SK-N-SH (cell line): ENCODE measurements around the gene C3orf20. TPM values are rescaled to one million over a fixed set of nuclear protein-coding genes. Genes with fewer than 3 reads are reported as not detected.

ENCODE experiments used
- CHD2 ChIP-seq: fragments of 150-350 bp; IDR thresholded peaks from 2 replicates; pipeline ENCODE4 v1.6.1; 2018; ENCODE audit warnings: low read length; ENCODE audit not compliant: partially characterized antibody
- ELF1 ChIP-seq: IDR thresholded peaks from 2 replicates; pipeline ENCODE4 v1.4.0; 2012
- FOSL2 ChIP-seq: IDR thresholded peaks from 2 replicates; pipeline ENCODE4 v1.4.0; 2012; ENCODE audit warnings: low read depth, mild to moderate bottlenecking, moderate library complexity, borderline replicate concordance
- FOXJ3 ChIP-seq: sonication (generic); formaldehyde crosslinking; IDR thresholded peaks from 2 replicates; pipeline ENCODE4 v1.5.1; 2020; ENCODE audit warnings: mild to moderate bottlenecking, missing genetic modification reagents
- FOXM1 ChIP-seq: IDR thresholded peaks from 2 replicates; pipeline ENCODE4 v1.4.0; 2012; ENCODE audit warnings: low read depth, mild to moderate bottlenecking
- GATA2 ChIP-seq: sonication (generic); formaldehyde crosslinking; IDR thresholded peaks from 2 replicates; pipeline ENCODE4 v1.5.0; 2020; ENCODE audit warnings: mild to moderate bottlenecking, missing genetic modification reagents
- MXI1 ChIP-seq: IDR thresholded peaks from 2 replicates; pipeline ENCODE4 v1.6.1; 2012; ENCODE audit warnings: mild to moderate bottlenecking, low read depth, low read length, improper control_type of control experiment
- NFIC ChIP-seq: IDR thresholded peaks from 2 replicates; pipeline ENCODE4 v1.4.0; 2012; ENCODE audit warnings: borderline replicate concordance
- NRF1 ChIP-seq: IDR thresholded peaks from 2 replicates; pipeline ENCODE4 v1.6.1; 2012; ENCODE audit warnings: low read depth, mild to moderate bottlenecking, low read length
- POLR2AphosphoS5 ChIP-seq: IDR thresholded peaks from 2 replicates; pipeline ENCODE4 v1.6.1; 2012; ENCODE audit warnings: low read depth, low read length
- RAD21 ChIP-seq: IDR thresholded peaks from 2 replicates; pipeline ENCODE4 v1.6.1; 2012; ENCODE audit warnings: mild to moderate bottlenecking, low read length
- RCOR1 ChIP-seq: fragments of 150-350 bp; IDR thresholded peaks from 2 replicates; pipeline ENCODE4 v1.6.1; 2017; ENCODE audit warnings: antibody characterized with exemption, low read length
- RFX5 ChIP-seq: IDR thresholded peaks from 2 replicates; pipeline ENCODE4 v1.6.1; 2012; ENCODE audit warnings: mild to moderate bottlenecking, improper control_type of control experiment, low read length
- TEAD4 ChIP-seq: IDR thresholded peaks from 2 replicates; pipeline ENCODE4 v1.4.0; 2012; ENCODE audit warnings: mild to moderate bottlenecking, borderline replicate concordance; ENCODE audit not compliant: insufficient read depth
- polyA plus RNA-seq, 3 experiments: library from polyadenylated mRNA; depleted of rRNA; stranded (reverse); fragments of >200 nt; gene quantifications; 2 replicates each; pipeline ENCODE4 v1.2.3, GENCODE V29; 2012
- TF ChIP-seq, protein P1 (sequence below): fragments of 150-350 bp; IDR thresholded peaks from 2 replicates; pipeline ENCODE4 v1.6.1; 2017; ENCODE audit warnings: antibody characterized with exemption, low read length, low read depth, borderline replicate concordance
- TF ChIP-seq, protein P2 (sequence below): IDR thresholded peaks from 2 replicates; pipeline ENCODE4 v1.4.0; 2012; ENCODE audit warnings: low read depth, borderline replicate concordance
- TF ChIP-seq, protein P3 (sequence below): IDR thresholded peaks from 2 replicates; pipeline ENCODE4; 2012
- TF ChIP-seq, protein P4 (sequence below): IDR thresholded peaks from 2 replicates; pipeline ENCODE4 v1.4.0; 2012; ENCODE audit warnings: low read depth
- TF ChIP-seq, protein P5 (sequence below): fragments of 200-600 bp; sonication (generic); IDR thresholded peaks from 2 replicates; pipeline ENCODE4 v1.6.1; 2017; ENCODE audit warnings: antibody characterized with exemption, mild to moderate bottlenecking, moderate library complexity
- TF ChIP-seq, protein P6 (sequence below): fragments of 150-350 bp; IDR thresholded peaks from 2 replicates; pipeline ENCODE4 v1.6.1; 2016; ENCODE audit warnings: mild to moderate bottlenecking, low read depth, low read length

C3orf20 gene
- polyA plus RNA-seq, 1 of the 3 experiments (the other 2 are of a cell fraction): not detected

DNA sequence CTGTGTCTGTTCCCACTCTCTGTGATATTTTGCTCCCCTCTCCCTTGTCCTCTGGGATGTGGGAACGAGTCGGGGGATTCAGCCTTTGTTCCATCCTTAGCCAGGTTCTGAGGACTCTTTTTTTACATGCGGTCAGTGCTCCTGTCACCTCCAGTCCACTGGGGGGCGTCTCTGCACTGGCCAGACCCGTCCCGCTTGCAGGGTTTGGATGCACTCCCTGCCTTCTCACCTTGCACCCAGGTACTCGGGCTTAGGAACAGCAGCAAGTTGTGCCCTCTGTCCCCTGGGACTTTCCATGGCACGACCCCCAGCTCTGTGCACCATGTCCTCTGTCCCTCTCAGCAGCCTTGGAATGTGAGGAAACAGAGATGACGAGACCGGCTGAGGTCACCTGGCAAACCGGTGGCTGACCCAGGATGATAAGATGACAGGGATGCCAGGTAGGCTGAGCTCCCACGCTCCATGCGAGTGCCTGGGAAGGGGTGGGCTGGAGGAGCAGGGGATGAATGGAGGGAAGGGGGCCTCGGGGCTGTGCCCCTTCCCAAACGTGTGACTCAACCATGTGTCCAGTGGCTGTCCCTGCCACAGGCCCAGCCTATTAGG, 116.5 kb downstream of the C3orf20 start (continued):
- TF ChIP-seq, protein P1, sequence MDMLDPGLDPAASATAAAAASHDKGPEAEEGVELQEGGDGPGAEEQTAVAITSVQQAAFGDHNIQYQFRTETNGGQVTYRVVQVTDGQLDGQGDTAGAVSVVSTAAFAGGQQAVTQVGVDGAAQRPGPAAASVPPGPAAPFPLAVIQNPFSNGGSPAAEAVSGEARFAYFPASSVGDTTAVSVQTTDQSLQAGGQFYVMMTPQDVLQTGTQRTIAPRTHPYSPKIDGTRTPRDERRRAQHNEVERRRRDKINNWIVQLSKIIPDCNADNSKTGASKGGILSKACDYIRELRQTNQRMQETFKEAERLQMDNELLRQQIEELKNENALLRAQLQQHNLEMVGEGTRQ: no peak
- TF ChIP-seq, protein P2, sequence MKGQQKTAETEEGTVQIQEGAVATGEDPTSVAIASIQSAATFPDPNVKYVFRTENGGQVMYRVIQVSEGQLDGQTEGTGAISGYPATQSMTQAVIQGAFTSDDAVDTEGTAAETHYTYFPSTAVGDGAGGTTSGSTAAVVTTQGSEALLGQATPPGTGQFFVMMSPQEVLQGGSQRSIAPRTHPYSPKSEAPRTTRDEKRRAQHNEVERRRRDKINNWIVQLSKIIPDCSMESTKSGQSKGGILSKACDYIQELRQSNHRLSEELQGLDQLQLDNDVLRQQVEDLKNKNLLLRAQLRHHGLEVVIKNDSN: no peak
- TF ChIP-seq FOXM1 (no peak), POLR2AphosphoS5 (no peak), NFIC (no peak), TEAD4 (no peak), GATA2 (no peak), MXI1 (no peak), FOXJ3 (CRISPR knock-in tag) (no peak), RAD21 (peak; percentile 88), NRF1 (no peak), FOSL2 (no peak), CHD2 (no peak), ELF1 (no peak), RCOR1 (no peak), RFX5 (0 out of 2 replicates have a peak, but pooled peaks have one; percentile 14)
- TF ChIP-seq, protein P3, sequence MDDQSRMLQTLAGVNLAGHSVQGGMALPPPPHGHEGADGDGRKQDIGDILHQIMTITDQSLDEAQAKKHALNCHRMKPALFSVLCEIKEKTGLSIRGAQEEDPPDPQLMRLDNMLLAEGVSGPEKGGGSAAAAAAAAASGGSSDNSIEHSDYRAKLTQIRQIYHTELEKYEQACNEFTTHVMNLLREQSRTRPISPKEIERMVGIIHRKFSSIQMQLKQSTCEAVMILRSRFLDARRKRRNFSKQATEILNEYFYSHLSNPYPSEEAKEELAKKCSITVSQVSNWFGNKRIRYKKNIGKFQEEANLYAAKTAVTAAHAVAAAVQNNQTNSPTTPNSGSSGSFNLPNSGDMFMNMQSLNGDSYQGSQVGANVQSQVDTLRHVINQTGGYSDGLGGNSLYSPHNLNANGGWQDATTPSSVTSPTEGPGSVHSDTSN: no peak
- TF ChIP-seq, protein P4, sequence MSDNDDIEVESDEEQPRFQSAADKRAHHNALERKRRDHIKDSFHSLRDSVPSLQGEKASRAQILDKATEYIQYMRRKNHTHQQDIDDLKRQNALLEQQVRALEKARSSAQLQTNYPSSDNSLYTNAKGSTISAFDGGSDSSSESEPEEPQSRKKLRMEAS: no peak
- TF ChIP-seq, protein P5, sequence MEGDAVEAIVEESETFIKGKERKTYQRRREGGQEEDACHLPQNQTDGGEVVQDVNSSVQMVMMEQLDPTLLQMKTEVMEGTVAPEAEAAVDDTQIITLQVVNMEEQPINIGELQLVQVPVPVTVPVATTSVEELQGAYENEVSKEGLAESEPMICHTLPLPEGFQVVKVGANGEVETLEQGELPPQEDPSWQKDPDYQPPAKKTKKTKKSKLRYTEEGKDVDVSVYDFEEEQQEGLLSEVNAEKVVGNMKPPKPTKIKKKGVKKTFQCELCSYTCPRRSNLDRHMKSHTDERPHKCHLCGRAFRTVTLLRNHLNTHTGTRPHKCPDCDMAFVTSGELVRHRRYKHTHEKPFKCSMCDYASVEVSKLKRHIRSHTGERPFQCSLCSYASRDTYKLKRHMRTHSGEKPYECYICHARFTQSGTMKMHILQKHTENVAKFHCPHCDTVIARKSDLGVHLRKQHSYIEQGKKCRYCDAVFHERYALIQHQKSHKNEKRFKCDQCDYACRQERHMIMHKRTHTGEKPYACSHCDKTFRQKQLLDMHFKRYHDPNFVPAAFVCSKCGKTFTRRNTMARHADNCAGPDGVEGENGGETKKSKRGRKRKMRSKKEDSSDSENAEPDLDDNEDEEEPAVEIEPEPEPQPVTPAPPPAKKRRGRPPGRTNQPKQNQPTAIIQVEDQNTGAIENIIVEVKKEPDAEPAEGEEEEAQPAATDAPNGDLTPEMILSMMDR: peak; percentile 60
- TF ChIP-seq, protein P6, sequence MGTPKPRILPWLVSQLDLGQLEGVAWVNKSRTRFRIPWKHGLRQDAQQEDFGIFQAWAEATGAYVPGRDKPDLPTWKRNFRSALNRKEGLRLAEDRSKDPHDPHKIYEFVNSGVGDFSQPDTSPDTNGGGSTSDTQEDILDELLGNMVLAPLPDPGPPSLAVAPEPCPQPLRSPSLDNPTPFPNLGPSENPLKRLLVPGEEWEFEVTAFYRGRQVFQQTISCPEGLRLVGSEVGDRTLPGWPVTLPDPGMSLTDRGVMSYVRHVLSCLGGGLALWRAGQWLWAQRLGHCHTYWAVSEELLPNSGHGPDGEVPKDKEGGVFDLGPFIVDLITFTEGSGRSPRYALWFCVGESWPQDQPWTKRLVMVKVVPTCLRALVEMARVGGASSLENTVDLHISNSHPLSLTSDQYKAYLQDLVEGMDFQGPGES: no peak
